Endodermal cell (in vitro differentiated cells): ENCODE data around the gene B4GALT1. TPM values are rescaled to one million over a fixed set of nuclear protein-coding genes. Genes with fewer than 3 reads are reported as not detected.
"Not testable (repeated sequence)": the region's sequence is repeated elsewhere in the genome, so short reads cannot be mapped to it uniquely, and the experiment has no call there.

Experiments used
- DNase-seq: peaks from one replicate; pipeline ENCODE4 v3.0.0-alpha.2; 2017
- H3K27ac ChIP-seq: 2 replicates; pipeline ENCODE4 v1.5.1; 2013; ENCODE audit warnings: mild to moderate bottlenecking, low read depth, low read length, moderate library complexity
- H3K27me3 ChIP-seq: 2 replicates; pipeline ENCODE4 v1.6.1; 2013; ENCODE audit warnings: mild to moderate bottlenecking, low read length, moderate library complexity; ENCODE audit not compliant: insufficient read depth, control insufficient read depth, poor library complexity, severe bottlenecking
- H3K36me3 ChIP-seq: 2 replicates; pipeline ENCODE4 v1.7.0; 2013; ENCODE audit warnings: mild to moderate bottlenecking, low read length, moderate library complexity; ENCODE audit not compliant: control insufficient read depth, insufficient read depth
- H3K4me1 ChIP-seq: one replicate; pipeline ENCODE4 v1.7.0; 2013; ENCODE audit warnings: low read length; ENCODE audit not compliant: control insufficient read depth, insufficient read depth
- H3K4me3 ChIP-seq: 2 replicates; pipeline ENCODE4 v1.5.1; 2013; ENCODE audit warnings: mild to moderate bottlenecking, low read length, moderate library complexity
- H3K9ac ChIP-seq: 2 replicates; pipeline ENCODE4 v1.6.1; 2013; ENCODE audit warnings: mild to moderate bottlenecking, low read length, moderate library complexity; ENCODE audit not compliant: poor library complexity, severe bottlenecking; ENCODE audit errors: extremely low read depth
- H3K9me3 ChIP-seq: 2 replicates; pipeline ENCODE4 v1.6.1; 2013; ENCODE audit warnings: mild to moderate bottlenecking, low read length, moderate library complexity; ENCODE audit not compliant: control insufficient read depth
- H3K27ac Mint-ChIP-seq: 2 replicates; pipeline ENCODE4 v1.8.0; 2020; ENCODE audit warnings: mixed read lengths
- H3K27me3 Mint-ChIP-seq: 2 replicates; pipeline ENCODE4 v1.8.0; 2021; ENCODE audit warnings: mild to moderate bottlenecking, mixed read lengths; ENCODE audit not compliant: insufficient read depth
- H3K36me3 Mint-ChIP-seq: 2 replicates; pipeline ENCODE4 v1.8.0; 2020; ENCODE audit warnings: low read depth, mixed read lengths
- H3K4me1 Mint-ChIP-seq: 2 replicates; pipeline ENCODE4 v1.8.0; 2020; ENCODE audit warnings: mixed read lengths
- H3K4me3 Mint-ChIP-seq: 2 replicates; pipeline ENCODE4 v1.8.0; 2020; ENCODE audit warnings: mild to moderate bottlenecking, moderate library complexity, mixed read lengths
- H3K9me3 Mint-ChIP-seq: 2 replicates; pipeline ENCODE4 v1.8.0; 2020; ENCODE audit warnings: mild to moderate bottlenecking, mixed read lengths
- CTCF ChIP-seq: fragments of 200-600 bp; sonication (generic); conservative IDR thresholded peaks from 2 replicates; pipeline ENCODE4 v1.5.0; 2021; ENCODE audit warnings: antibody characterized with exemption, mild to moderate bottlenecking
- WGBS, 2 experiments: methylation state at CpG; one replicate each; pipeline versions ENCODE4 v1.1.5 to v1.1.7; 2013; ENCODE audit warnings: missing lambda C conversion rate in 2 of 2, mixed read lengths in 1 of 2; ENCODE audit not compliant: insufficient coverage in 1 of 2, insufficient read length in 1 of 2; 5-methylcytosine and 5-hydroxymethylcytosine counted together
- total RNA-seq, 2 donors: library from RNA; stranded (reverse); fragmentation: NEBNext Ultra II Directional in 1 of 2; extraction: Animal tissue kit (Norgen Biotek cat#: 25700) in 1 of 2; gene quantifications; 2 replicates in 1 of 2; 3 replicates in 1 of 2; pipeline ENCODE4 v1.2.1, GENCODE V29; 2021

B4GALT1 gene
- total RNA-seq, 2 donors from 2014 or later, result 62.9 to 92.6 TPM

- H3K4me1 ChIP-seq, result no peaks in the 10 kb centered on the region
- no peaks in the 10 kb centered on the region for H3K36me3 ChIP-seq
- no peaks in the 10 kb centered on the region for H3K9me3 ChIP-seq
- TF ChIP-seq CTCF, result no peak
- H3K4me3 ChIP-seq, result no peak overlapping the region
- no peaks in the 10 kb centered on the region for H3K27me3 ChIP-seq
- DNase-seq, result no peak
- no peak overlapping the region for H3K27ac ChIP-seq
- peaks cover 2% of the 10 kb centered on the region for H3K9me3 Mint-ChIP-seq
- peaks cover 27% of the 10 kb centered on the region for H3K27me3 Mint-ChIP-seq
- no peak overlapping the region for H3K27ac Mint-ChIP-seq
- H3K36me3 Mint-ChIP-seq, result no peaks in the 10 kb centered on the region
- 82 to 88% methylated on average over 3 to 4 of the region's 5 CpGs for WGBS, 2 experiments
- H3K4me1 Mint-ChIP-seq, result no peaks in the 10 kb centered on the region
- no peak overlapping the region for H3K4me3 Mint-ChIP-seq
- no peak overlapping the region for H3K9ac ChIP-seq
These were observed 74.5 kb downstream of the B4GALT1 start for GRCh38 chr9:33092634-33093033.

DNA sequence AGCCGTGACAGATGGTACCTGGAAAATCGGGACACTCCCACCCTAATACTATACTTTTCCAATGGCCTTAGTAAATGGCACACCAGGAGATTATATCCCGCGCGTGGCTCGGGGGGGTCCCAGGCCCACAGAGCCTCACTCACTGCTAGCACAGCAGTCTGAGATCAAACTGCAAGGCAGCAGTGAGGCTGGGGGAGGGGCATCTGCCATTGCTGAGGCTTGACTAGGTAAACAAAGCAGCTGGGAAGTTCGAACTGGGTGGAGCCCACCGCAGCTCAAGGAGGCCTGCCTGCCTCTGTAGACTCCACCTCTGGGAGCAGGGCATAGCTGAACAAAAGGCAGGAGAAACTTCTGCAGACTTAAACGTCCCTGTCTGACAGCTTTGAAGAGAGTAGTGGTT, 81.5 kb downstream of the B4GALT1 start:
- H3K36me3 ChIP-seq, H3K4me3 Mint-ChIP-seq: not testable (repeated sequence)

DNA sequence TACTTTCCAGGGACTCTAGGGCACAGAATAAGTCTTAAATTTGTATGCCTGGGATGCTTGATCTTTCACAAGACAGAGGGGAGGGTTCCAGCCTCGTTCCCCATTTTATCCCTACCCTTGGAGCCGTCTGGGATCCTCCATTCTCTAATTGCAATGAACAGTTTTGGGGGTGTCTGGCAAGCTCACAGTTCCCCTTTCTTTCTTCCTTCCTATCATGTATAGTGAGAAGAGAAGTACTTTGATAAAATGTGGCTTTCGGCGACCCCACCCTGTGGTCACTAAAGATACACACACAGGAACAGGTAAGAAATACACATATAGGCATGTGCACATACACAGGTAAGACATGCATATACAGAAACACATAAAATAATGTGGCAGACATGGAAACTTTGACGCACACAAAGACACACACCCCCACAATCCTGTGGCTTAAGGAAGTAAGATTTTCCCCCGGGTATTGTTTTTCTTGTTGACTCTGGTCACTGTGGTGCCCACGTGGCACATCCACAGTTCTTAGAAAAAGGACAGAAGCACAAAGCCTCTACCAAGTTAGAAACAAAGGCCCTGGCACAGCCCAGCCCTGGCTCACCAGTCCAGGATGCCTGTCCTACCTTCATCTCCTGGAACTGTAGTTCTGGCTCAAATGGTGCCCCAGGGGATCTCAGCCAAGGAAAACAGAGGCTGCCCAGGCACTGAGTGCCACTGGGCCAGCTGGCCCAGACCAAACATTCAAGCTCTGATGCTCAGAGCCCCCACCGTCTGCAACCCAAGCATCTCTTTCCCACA, 84.4 kb downstream of the B4GALT1 start:
- Mint-ChIP-seq H3K36me3 (peaks cover 2% of the 10 kb centered on the region), H3K27ac (no peak overlapping the region), H3K4me1 (no peaks in the 10 kb centered on the region), H3K27me3 (peaks cover 21% of the 10 kb centered on the region), H3K4me3 (no peak overlapping the region), H3K9me3 (peaks cover 21% of the 10 kb centered on the region)
- no peak overlapping the region for H3K9ac ChIP-seq
- no peaks in the 10 kb centered on the region for H3K4me1 ChIP-seq
- H3K36me3 ChIP-seq, result no peaks in the 10 kb centered on the region
- no peak for DNase-seq
- H3K9me3 ChIP-seq, result no peaks in the 10 kb centered on the region
- H3K4me3 ChIP-seq, result no peak overlapping the region
- no peaks in the 10 kb centered on the region for H3K27me3 ChIP-seq
- no peak overlapping the region for H3K27ac ChIP-seq
- WGBS, 2 experiments, result 88 to 93% methylated on average over 2 to 8 of the region's 8 CpGs
- no peak for TF ChIP-seq CTCF

More for the DNA sequence above, 81.5 kb downstream of the B4GALT1 start:
- H3K4me3 ChIP-seq, DNase-seq, H3K4me1 Mint-ChIP-seq, H3K27ac ChIP-seq, H3K4me1 ChIP-seq, H3K36me3 Mint-ChIP-seq, H3K9ac ChIP-seq, H3K27ac Mint-ChIP-seq, H3K9me3 ChIP-seq, H3K27me3 ChIP-seq: not testable (repeated sequence)
- peaks cover 46% of the 10 kb centered on the region for H3K27me3 Mint-ChIP-seq
- 89% methylated on average over 9 of the region's 9 CpGs; no CpG with 5 or more reads in 1 of the 2 experiments for WGBS, 2 experiments
- peaks cover 23% of the 10 kb centered on the region for H3K9me3 Mint-ChIP-seq
